ENCODE results near the gene PAQR5.

The PAQR5 gene

DNA sequence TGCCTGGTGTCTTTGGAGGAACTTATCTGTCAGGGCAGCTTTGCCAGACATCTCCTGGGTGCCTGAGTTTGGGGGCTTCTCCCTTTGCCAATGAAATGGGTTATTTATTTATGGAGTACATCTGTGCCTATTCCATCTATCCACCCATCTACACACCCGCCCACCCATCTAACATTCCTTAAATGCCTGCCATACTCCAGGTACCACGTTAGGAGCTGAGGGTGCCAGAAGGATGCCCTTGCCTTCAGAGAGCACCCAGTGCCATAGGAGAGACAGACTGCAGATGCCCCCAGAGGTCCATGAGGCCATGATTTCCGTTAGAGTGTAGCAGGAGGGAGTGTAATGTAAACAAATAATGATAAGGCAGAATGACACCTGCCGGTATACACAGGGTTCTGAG is 93.6 kb downstream of the PAQR5 start:
- DNase-seq (ENCODE audit: low read depth), result no peak

DNA sequence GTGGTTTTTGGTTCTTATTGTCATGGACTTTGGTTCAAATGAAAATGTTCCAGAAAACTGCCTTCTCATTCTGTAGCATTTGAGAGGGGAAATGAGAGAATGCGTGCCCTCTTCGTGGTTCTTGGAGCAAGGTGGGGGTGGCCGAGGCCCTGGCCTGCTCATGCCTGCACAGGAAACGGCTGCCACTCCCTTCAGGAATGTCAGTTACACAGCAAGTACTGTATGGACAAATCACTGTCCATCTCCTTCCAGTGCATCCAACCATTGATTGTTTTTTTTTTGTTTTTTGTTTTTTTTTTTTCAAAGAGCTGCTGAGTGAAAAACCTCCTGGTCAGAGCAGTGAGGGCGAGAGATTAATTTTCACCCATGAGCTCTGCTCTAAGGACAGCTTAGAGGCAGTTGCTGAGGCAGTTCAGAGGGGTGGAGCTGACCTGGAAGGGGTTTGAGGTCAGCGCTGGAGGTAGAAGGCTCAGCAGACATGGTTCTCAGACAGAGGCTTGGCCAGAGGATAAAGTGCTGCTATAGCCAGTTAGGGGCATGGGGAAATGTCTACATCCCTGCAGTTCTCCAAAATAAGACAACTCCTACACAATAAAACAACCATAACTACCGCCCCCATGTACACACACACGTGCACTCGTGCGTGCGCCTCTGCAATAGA is 95.2 kb downstream of the PAQR5 start:
- DNase-seq (ENCODE audit: low read depth), result no peak

DNA sequence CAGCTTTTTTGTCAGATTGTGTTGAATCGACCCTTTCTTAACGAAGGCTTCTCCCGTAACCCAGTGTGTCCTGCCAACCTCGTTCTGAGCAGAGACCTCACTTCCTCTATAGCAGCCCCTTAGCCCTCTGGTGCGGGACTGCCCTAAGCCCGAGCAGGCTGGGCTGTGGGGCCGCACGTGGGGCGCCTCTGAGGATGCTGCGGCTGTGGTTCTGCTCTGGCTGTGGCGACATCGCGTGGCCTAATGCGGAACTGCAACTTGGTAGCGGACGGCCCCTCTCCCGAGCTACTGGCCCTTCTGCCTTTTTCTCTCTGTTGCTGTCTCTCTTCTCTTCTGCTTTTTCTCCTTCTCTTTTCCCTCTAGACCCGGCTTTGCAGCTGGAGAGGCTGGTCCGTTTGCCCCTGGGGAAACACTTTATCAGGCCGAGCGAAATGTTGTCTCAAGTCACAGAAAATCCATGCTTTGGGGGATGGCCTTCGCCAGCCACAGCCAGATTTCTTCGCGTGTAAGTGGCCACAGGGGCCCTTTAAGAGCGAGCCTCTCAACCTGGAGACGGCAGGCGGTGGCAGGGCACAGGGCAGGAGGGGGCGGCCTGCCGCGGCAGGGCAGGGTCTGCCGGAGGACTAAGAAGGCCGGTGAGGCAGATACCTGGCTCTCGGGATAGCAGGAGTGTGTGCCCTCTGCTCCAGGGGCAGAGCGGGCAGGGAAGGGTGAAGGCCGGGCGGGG is 96.0 kb downstream of the PAQR5 start:
- peak; percentile 83 for DNase-seq (ENCODE audit: low read depth)

DNA sequence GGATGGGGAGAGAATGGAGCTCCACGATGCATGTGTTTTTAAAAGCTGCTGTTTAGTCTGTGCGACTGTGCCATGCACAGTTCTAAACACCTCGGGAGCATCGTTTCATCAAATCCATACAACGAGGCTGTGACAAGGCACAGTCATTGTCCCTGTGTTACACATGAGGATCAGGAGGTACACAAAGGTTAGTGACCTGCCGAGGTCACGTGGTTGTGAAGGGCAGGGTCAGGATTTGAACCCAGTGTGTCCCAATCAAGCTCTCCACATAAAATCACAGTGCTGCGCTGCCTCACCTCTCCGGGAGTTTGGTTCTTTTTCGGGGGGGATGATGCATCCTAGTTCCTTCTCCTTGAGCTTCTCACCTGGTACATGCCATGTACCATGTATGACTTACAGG is 96.7 kb downstream of the PAQR5 start:
- DNase-seq (ENCODE audit: low read depth), result no peak

DNA sequence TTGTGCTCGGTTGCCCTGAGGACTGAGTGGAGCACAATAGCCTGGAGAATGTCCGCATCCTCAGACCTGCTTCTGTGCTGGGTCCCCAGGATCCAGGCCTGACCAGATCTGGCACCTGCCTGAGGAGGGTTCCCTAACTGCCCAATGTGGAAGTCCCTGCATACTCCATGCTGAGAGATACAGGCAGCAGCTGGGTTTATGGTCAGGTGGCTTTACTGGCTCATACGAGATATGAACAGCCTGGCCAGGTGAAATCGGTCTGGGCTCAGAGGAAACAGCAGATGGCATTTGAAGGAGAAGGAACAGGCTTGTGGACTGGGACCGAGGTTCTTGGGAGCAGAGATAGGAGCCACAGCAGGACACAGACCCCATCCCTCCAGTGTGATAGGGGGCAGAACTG is 97.3 kb downstream of the PAQR5 start:
- DNase-seq (ENCODE audit: low read depth), result no peak

DNA sequence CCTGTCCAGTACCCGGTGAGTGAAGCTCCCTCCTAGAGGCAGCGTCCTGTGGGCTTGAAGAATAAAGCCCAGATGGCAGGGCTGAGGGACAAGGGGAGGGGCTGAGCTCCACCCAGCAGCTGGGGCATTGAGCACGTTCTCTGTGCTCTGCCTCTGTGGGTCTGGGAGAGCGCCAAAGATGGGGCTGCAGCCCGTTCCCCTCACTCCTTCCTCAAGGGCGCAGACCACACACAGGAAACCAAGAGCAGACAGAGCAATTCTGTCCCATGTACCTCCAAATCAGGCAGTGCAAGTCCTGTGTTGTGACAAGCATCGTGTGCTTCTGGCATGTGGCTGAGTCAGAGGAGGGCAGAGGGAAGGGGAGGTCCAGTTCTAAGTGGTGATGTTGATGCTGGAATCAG is 99.8 kb downstream of the PAQR5 start:
- DNase-seq (ENCODE audit: low read depth), result no peak

DNA sequence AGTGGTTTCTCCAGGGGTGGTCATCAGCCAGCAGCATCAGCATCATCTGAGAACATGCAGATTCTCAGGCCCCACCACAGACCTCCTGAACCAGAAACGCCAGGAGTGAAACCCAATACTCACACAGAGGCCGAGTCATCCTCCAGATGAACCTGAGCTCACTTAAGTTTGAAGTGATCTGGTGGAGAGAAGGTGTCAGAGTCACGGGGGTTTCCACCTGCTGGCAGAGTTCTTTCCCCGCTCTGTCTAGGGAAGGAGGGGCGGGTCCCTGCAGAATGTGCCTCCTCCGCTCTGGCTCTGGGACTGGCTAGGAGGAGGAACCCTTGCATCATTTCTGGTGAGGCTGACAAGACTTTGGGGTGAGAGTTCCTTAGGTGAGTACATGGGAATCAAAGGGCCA is 102.1 kb downstream of the PAQR5 start:
- DNase-seq (ENCODE audit: low read depth), result no peak

DNA sequence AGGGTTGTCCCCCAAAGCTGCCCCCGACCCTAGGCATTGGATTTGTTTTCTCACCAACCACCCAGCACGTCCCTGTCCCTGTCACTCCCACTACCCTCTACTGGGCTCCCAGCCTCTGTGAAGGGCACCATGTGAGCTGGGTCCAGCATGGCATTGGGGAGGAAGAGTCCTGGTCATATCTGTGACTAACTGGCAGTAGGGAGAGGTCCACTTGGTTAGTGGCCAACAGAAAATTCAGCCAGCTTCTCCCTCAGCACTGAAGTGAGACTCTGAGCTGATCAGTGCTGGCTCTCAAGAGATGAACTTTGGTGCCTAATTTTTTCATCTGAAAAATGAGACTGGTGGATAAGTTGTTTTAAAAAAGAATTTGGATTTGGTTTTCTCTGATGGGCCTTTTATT is 104.1 kb downstream of the PAQR5 start:
- no peak for DNase-seq (ENCODE audit: low read depth)

DNA sequence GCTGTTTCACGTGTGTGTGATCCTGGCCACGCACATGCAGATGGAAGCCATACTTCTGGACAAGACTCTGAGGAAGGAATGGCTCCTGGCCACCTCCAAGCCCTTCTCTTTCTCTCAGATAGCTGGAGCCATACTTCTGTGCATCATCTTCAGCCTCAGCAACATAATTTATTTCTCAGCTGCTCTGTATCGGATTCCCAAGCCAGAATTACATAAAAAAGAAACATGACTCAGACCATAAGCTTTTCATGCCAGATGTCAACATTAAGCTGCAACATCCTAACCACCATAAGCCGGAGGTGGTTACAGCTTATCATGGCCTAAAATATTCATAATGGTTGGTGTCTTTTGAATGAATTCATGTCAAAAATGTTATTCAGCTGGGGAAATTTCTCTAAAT is 104.9 kb downstream of the PAQR5 start:
- DNase-seq (ENCODE audit: low read depth), result no peak

DNA sequence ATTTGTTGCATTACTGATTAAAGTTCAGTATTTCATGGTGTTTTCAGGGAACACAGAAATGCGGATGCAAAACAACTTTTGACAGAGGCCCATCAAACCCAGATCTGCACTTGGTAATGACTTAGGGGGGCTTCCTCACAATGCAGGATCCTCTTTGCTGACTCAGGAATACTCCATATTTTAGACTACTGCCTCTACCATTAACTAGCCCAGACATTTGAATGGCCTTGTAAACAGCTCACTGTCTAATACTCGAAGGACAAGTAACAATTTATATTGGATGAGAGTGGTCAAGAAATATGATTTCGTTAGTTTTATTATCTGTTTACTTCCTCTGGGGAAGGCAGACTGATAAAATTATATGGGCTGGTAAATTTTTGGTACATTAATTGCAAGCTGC is 106.4 kb downstream of the PAQR5 start:
- DNase-seq (ENCODE audit: low read depth), result no peak

DNA sequence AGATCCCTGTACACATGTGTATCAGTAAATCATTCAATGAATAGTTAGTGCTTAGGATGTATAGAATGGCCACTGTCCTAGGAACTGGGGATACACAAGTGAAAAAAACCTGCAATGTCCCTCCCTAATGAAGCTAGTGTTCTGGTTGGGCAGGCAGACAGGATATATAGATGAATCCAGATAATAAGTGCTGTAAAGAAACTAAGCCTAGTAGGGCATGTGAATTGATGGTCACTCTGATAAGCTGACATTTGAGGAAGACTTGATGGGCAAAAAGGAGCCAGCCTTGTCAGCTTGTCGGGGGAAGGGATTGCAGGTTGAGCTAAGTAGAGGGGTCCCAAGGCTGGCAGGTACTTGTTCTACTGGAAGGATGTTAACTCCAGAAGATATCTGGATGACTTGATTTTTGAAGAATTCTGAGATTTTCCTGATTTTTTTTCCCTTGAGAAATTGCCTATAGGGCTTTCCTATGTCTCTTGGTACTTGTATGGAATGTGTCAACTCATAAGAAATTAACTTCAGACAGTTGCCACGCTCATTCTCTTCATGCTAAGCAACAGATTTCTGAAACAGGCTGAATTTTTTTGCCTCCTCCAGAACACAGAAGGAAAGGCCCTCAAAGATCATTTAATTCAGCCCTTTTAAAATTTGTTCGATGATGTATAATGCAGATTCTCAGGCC is 109.1 kb downstream of the PAQR5 start:
- no peak for DNase-seq (ENCODE audit: low read depth)

DNA sequence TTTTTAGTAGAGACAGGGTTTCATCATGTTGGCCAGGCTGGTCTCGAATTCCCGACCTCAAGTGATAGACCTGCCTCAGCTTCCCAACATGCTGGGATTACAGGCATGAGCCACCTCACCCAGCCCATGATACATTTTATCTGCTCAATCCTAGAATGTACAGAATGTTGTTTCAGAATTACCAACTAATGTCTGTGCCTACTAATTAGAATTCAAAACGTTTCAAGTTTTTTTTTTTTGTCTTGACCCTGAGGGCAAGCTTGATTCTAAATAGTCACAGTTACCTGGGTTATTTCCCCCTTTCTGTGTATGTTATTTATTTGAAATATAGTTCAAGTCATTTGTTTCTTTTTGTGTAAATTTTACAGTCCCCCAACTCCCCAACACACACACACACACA is 110.1 kb downstream of the PAQR5 start:
- DNase-seq (ENCODE audit: low read depth), result no peak

DNA sequence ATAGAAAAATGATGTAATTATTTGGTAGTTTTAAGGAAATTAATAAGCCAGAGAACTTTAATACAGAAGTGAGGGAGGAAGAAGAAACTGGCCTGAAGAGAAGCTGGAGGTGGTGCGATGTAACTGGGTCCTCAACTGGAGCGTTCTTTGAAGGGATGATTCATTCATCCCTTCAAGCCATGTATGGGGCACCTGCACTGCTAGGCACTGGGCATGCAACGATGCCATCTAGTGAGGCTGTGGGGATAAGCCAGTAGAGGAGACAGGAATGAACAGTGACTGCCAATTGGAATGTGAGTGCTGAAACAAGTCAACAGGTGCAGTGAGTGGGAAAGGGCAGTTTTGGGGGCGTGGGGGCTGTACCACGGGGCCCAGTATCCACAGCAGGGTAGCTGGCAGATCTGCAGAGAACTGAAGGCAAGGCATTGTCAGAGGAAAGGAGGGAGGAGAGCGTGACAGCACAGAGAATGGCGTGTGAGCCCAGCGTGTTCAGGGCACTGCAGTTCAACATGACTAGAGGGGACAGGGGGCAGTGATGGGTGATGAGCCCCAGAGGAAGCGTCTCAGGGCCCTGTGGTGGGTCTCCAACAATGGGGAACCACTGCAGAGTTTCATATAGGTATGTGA is 111.6 kb downstream of the PAQR5 start:
- DNase-seq (ENCODE audit: low read depth), result no peak

DNA sequence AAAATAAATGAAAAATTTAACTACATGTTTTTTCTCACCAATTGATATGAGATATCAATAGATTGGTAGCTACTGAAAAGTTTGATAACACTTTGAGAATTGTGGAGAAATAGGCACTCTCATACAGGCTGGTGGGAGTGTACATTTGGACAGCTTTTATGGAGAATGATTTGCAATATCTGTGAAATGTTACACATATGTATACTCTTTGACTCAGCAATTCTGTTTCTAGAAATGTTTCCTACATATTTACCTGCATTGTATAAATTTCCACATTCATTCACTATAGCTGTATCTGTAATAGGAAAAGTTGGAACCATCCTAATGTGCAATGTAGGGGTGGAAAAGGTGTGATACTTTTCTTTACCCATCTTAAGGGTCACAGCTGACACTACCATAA is 113.6 kb downstream of the PAQR5 start:
- no peak for DNase-seq (ENCODE audit: low read depth)

DNA sequence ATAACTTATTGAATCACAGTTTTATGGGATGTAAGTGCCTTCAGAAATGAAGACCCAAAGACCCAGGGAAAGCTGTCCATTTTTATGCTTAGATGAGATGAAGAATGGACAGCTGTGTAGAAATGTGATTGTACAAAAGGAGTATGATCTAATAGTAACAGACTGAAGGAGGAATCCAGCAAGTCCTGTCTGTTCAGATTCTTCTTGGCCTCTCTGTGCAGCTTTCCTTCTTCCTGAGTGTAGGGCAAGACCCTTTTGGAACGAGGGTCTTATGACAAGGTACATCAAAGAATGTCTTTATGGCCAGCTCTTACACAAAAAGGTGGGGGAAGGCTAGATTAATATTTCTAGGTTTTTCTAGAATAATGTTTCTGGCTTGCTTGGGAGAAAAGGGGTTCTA is 114.0 kb downstream of the PAQR5 start:
- no peak for DNase-seq (ENCODE audit: low read depth)

DNA sequence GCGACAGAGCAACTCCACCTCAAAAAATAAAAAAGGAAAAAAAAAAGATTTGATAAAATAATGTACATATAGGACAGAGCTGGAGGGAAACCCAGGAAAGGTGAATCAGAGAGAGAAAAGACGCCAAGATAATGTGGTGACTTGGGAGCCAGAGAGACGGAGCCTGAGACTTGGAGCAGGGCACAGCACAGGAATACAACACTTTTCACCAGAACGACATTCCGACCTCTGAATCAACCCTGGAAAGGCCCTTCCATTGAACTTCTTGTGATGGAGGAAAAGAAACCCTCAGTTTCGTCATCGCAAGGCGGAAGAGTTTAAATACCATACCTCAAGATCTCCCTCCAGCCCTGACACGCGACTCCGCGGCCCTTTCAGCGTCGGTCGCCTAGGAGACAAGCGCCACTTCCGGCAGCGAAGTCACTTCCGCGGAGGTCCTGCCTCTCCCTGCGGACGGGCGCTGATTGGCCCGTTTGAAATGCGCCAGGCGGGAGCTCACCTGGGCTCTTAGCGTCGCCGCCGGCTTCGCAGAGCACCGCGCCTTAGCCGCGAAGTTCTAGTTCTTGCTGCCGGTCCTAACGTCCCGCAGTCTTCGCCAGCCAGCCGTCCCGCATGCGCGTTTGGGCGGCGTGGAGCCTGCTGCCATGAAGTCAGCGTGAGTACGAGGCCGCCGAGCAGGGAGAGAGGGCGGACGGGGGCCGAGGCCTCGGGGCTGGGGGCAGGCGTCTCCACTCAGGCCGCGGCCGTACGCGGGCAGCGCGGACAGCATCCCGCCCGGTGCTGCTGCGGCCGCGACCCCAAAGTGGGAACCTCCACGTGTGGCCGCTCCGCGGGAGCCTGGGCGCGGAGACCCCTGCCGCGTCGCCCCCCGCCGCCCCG is 115.3 kb downstream of the PAQR5 start, which contains the start of gene KIF23:
KIF23 (plus strand) TSS at position 528 of the 879 bp plus-strand sequence; CDS start at position 645, 117 bp downstream.
- peak; percentile 87 for DNase-seq (ENCODE audit: low read depth)

DNA sequence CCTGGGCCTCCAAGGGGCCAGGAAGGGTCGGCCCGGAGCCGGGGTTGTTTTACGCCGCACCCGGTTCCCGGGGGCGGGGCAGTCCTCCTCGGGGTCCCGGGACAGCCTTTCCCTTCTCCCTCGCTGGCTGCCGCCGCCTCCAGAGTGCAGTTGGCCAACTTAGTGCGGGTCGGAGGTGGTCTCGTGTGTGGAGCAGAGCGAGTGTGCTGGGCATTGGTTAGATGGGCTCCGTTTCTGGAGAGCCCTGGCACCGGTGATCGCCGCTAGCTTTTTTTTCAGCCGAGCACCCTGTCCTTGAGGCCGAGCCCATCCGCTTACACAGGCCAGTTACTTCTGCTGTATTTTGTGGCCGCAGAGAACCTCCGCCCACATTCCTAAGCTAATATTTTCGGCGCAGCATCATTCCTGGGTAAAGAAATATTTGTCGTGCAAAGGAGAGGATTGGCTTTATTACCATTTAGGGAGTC is 116.0 kb downstream of the PAQR5 start:
- DNase-seq (ENCODE audit: low read depth), result no peak

DNA sequence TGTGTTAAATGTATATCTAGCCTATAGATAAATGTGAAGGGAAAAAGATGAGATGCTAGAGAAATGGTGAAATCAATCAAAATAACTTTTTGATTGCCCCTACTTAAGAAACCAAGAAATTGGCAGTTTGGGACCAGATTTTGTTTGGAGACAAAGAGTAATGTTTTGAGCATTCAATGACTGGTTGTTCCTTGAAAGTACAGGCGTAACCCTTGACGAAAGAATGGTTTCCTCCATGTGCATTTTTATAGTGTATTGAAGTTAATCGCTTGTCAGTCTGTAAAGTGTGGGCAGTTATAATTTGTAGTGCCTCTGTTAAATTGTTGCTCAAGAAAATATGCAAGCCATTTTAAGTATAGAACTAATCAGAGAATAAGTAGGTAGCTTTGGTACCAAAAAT is 116.7 kb downstream of the PAQR5 start:
- no peak for DNase-seq (ENCODE audit: low read depth)

DNA sequence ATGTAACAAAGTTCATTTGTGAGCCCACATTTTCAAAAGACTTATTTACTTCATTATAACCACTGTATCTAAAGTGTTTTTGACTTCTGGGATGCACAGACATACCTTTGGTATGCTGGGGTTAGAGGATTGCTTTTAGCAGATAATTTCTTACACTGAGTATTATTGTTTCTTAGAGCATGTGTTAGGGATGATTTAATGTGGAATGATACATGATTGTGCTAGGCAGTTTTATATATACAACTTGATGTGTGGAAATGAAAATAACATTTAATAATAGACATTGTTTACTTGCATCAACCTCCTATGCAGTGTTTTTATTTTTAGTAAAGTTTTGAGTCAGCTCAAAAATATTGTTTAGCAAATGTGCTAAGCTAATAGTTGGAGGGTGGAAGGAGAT is 118.9 kb downstream of the PAQR5 start:
- DNase-seq (ENCODE audit: low read depth), result no peak

DNA sequence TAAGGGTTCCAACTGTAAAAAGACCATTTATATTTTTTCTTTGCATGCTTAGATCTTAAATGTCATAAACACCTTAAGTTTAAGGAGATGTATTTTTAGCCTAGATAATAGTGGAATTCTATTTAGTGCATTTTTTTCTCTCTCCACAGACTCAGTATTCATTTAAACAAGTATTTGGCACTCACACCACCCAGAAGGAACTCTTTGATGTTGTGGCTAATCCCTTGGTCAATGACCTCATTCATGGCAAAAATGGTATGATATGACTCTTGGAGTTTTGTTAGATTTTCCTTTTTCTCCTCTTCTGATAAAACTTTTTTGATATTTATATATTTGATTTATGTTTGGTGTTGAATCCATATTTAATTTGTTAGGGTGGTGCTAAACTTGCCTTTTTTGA is 122.8 kb downstream of the PAQR5 start:
- DNase-seq (ENCODE audit: low read depth), result no peak

DNA sequence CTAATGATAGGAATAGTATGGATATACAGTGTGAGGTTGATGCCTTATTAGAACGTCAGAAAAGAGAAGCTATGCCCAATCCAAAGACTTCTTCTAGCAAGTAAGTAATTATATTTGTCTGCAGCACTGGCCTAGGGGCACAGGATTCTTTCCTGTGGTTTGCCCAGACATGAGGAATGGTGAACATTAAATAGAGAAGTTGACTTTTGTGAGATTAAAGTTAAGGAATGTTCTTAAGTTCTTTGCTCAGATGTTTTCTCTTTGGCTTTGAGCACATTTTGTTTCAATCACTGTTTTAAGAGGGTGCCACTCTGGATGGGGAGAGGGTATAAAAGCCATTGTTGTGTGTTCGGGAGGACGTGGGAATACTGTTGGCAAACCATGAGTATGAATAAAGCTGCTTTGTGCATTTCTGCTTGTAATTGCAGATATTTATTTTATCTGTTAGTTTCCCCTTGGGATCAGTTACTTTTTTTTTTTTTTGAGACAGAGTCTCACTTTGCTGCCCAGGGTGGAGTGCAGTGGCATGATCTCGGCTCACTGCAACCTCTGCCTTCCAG is 123.7 kb downstream of the PAQR5 start:
- DNase-seq (ENCODE audit: low read depth), result no peak

All from stimulated activated CD8-positive, alpha-beta memory T cell treated with anti-CD3 and anti-CD28 coated beads, Interleukin-4, amount 100 ng/mL, for 24 hours (primary cell).